HEK293 (cell line): Measurements from ENCODE around the gene MLLT11.

Experiments
- BCL6B ChIP-seq: fragments of 450-650 bp; formaldehyde crosslinking; IDR thresholded peaks from 2 replicates; pipeline ENCODE4 v1.5.1; 2017; ENCODE audit warnings: missing biosample characterization, missing genetic modification characterization
- WT1 ChIP-seq: fragments of 450-650 bp; formaldehyde crosslinking; IDR thresholded peaks from 2 replicates; pipeline ENCODE4 v1.5.1; 2016; ENCODE audit warnings: missing biosample characterization, missing genetic modification characterization
- ZBTB1 ChIP-seq: fragments of 450-650 bp; formaldehyde crosslinking; IDR thresholded peaks from 2 replicates; pipeline ENCODE4 v1.5.1; 2016; ENCODE audit warnings: missing biosample characterization, missing genetic modification characterization
- ZBTB11 ChIP-seq: fragments of 450-650 bp; formaldehyde crosslinking; conservative IDR thresholded peaks from 2 replicates; pipeline ENCODE4 v1.5.1; 2016; ENCODE audit warnings: low read depth, missing biosample characterization, missing genetic modification characterization
- ZBTB21 ChIP-seq: fragments of 450-650 bp; formaldehyde crosslinking; IDR thresholded peaks from 2 replicates; pipeline ENCODE4 v1.5.1; 2017; ENCODE audit warnings: missing biosample characterization, missing genetic modification characterization
- ZIC2 ChIP-seq: fragments of 450-650 bp; formaldehyde crosslinking; IDR thresholded peaks from 2 replicates; pipeline ENCODE4 v1.5.1; 2016; ENCODE audit warnings: missing biosample characterization, missing genetic modification characterization
- ZNF112 ChIP-seq: fragments of 450-650 bp; formaldehyde crosslinking; IDR thresholded peaks from 2 replicates; pipeline ENCODE4 v1.5.0; 2017; ENCODE audit warnings: missing biosample characterization, missing genetic modification characterization
- ZNF146 ChIP-seq: fragments of 450-650 bp; formaldehyde crosslinking; IDR thresholded peaks from 2 replicates; pipeline ENCODE4 v1.5.1; 2016; ENCODE audit warnings: missing biosample characterization, missing genetic modification characterization
- ZNF169 ChIP-seq: fragments of 450-650 bp; formaldehyde crosslinking; IDR thresholded peaks from 2 replicates; pipeline ENCODE4 v1.5.1; 2016; ENCODE audit warnings: missing biosample characterization, missing genetic modification characterization
- ZNF23 ChIP-seq: fragments of 450-650 bp; formaldehyde crosslinking; IDR thresholded peaks from 2 replicates; pipeline ENCODE4 v1.5.1; 2016; ENCODE audit warnings: missing biosample characterization, missing genetic modification characterization, borderline replicate concordance
- ZNF302 ChIP-seq: fragments of 450-650 bp; formaldehyde crosslinking; IDR thresholded peaks from 2 replicates; pipeline ENCODE4 v1.5.1; 2016; ENCODE audit warnings: missing biosample characterization, missing genetic modification characterization, low read depth
- ZNF335 ChIP-seq: fragments of 450-650 bp; formaldehyde crosslinking; conservative IDR thresholded peaks from 2 replicates; pipeline ENCODE4 v1.5.1; 2016; ENCODE audit warnings: missing biosample characterization, missing genetic modification characterization
- ZNF350 ChIP-seq: fragments of 450-650 bp; formaldehyde crosslinking; IDR thresholded peaks from 2 replicates; pipeline ENCODE4 v1.5.0; 2017; ENCODE audit warnings: missing biosample characterization, mild to moderate bottlenecking, missing genetic modification characterization
- ZNF366 ChIP-seq: fragments of 450-650 bp; formaldehyde crosslinking; conservative IDR thresholded peaks from 2 replicates; pipeline ENCODE4 v1.5.1; 2016; ENCODE audit warnings: missing biosample characterization, missing genetic modification characterization
- ZNF37A ChIP-seq: fragments of 450-650 bp; IDR thresholded peaks from 2 replicates; pipeline ENCODE4 v1.5.1; 2018; ENCODE audit warnings: missing biosample characterization, missing genetic modification characterization
- ZNF391 ChIP-seq: fragments of 450-650 bp; formaldehyde crosslinking; IDR thresholded peaks from 2 replicates; pipeline ENCODE4 v1.5.1; 2016; ENCODE audit warnings: low read depth, missing biosample characterization, missing genetic modification characterization, borderline replicate concordance
- ZNF510 ChIP-seq: fragments of 450-650 bp; formaldehyde crosslinking; IDR thresholded peaks from 2 replicates; pipeline ENCODE4 v1.5.1; 2018; ENCODE audit warnings: mild to moderate bottlenecking, missing genetic modification characterization, missing biosample characterization; ENCODE audit not compliant: insufficient replicate concordance
- ZNF521 ChIP-seq: fragments of 450-650 bp; formaldehyde crosslinking; IDR thresholded peaks from 2 replicates; pipeline ENCODE4 v1.5.1; 2017; ENCODE audit warnings: missing biosample characterization, mild to moderate bottlenecking, missing genetic modification characterization
- ZNF555 ChIP-seq: fragments of 450-650 bp; formaldehyde crosslinking; conservative IDR thresholded peaks from 2 replicates; pipeline ENCODE4 v1.5.1; 2017; ENCODE audit warnings: missing biosample characterization, mild to moderate bottlenecking, missing genetic modification characterization, inconsistent platforms
- ZNF585B ChIP-seq: fragments of 450-650 bp; formaldehyde crosslinking; IDR thresholded peaks from 2 replicates; pipeline ENCODE4 v1.5.1; 2016; ENCODE audit warnings: missing biosample characterization, missing genetic modification characterization
- ZNF600 ChIP-seq: fragments of 450-650 bp; formaldehyde crosslinking; IDR thresholded peaks from 2 replicates; pipeline ENCODE4 v1.5.1; 2016; ENCODE audit warnings: missing biosample characterization, missing genetic modification characterization
- ZNF624 ChIP-seq: fragments of 450-650 bp; formaldehyde crosslinking; IDR thresholded peaks from 2 replicates; pipeline ENCODE4 v1.5.1; 2017; ENCODE audit warnings: missing biosample characterization, missing genetic modification characterization
- ZNF629 ChIP-seq: fragments of 450-650 bp; formaldehyde crosslinking; IDR thresholded peaks from 2 replicates; pipeline ENCODE4 v1.5.1; 2017; ENCODE audit warnings: missing biosample characterization, missing genetic modification characterization
- ZNF645 ChIP-seq: fragments of 450-650 bp; formaldehyde crosslinking; IDR thresholded peaks from 2 replicates; pipeline ENCODE4; 2016; ENCODE audit warnings: missing biosample characterization, missing genetic modification characterization
- ZNF654 ChIP-seq: fragments of 450-650 bp; formaldehyde crosslinking; IDR thresholded peaks from 2 replicates; pipeline ENCODE4 v1.5.1; 2016; ENCODE audit warnings: low read depth, missing biosample characterization, missing genetic modification characterization
- ZNF664 ChIP-seq: fragments of 450-650 bp; formaldehyde crosslinking; IDR thresholded peaks from 2 replicates; pipeline ENCODE4 v1.5.1; 2016; ENCODE audit warnings: missing biosample characterization, missing genetic modification characterization
- TF ChIP-seq, protein P1 (sequence below): fragments of 450-650 bp; formaldehyde crosslinking; IDR thresholded peaks from 2 replicates; pipeline ENCODE4 v1.5.1; 2016; ENCODE audit warnings: missing biosample characterization, missing genetic modification characterization, borderline replicate concordance
- TF ChIP-seq, protein P2 (sequence below): fragments of 450-650 bp; formaldehyde crosslinking; IDR thresholded peaks from 2 replicates; pipeline ENCODE4 v1.5.1; 2016; ENCODE audit warnings: missing biosample characterization, missing genetic modification characterization

MLLT11 gene

GRCh38 chr1:151047925-151048644 lies 12.1 kb upstream of the MLLT11 start (continued):
- TF ChIP-seq ZBTB11 (peak; percentile 38; the same call in 1 of the 2 replicates), ZNF23 (tag by site-specific recombination) (no peak), WT1 (tag by site-specific recombination) (no peak), ZNF555 (no peak), ZBTB21 (no peak), ZNF664 (tag by site-specific recombination) (no peak), ZNF302 (tag by site-specific recombination) (no peak), ZNF624 (tag by site-specific recombination) (no peak), ZNF391 (no peak), ZNF521 (tag by site-specific recombination) (no peak), ZNF645 (tag by site-specific recombination) (no peak), ZNF600 (peak; percentile 74), ZNF366 (0 out of 2 replicates have a peak, but pooled peaks have one; percentile 30), ZNF335 (tag by site-specific recombination) (peak; percentile 99), ZBTB1 (tag by site-specific recombination) (no peak), ZNF169 (tag by site-specific recombination) (no peak), ZNF585B (no peak), ZNF37A (no peak), BCL6B (tag by site-specific recombination) (no peak), ZNF629 (tag by site-specific recombination) (no peak), ZNF510 (tag by site-specific recombination) (no peak), ZNF350 (no peak), ZNF112 (no peak), ZNF146 (no peak), ZIC2 (tag by site-specific recombination) (peak; percentile 12), ZNF654 (tag by site-specific recombination) (no peak)
- TF ChIP-seq, protein P1, sequence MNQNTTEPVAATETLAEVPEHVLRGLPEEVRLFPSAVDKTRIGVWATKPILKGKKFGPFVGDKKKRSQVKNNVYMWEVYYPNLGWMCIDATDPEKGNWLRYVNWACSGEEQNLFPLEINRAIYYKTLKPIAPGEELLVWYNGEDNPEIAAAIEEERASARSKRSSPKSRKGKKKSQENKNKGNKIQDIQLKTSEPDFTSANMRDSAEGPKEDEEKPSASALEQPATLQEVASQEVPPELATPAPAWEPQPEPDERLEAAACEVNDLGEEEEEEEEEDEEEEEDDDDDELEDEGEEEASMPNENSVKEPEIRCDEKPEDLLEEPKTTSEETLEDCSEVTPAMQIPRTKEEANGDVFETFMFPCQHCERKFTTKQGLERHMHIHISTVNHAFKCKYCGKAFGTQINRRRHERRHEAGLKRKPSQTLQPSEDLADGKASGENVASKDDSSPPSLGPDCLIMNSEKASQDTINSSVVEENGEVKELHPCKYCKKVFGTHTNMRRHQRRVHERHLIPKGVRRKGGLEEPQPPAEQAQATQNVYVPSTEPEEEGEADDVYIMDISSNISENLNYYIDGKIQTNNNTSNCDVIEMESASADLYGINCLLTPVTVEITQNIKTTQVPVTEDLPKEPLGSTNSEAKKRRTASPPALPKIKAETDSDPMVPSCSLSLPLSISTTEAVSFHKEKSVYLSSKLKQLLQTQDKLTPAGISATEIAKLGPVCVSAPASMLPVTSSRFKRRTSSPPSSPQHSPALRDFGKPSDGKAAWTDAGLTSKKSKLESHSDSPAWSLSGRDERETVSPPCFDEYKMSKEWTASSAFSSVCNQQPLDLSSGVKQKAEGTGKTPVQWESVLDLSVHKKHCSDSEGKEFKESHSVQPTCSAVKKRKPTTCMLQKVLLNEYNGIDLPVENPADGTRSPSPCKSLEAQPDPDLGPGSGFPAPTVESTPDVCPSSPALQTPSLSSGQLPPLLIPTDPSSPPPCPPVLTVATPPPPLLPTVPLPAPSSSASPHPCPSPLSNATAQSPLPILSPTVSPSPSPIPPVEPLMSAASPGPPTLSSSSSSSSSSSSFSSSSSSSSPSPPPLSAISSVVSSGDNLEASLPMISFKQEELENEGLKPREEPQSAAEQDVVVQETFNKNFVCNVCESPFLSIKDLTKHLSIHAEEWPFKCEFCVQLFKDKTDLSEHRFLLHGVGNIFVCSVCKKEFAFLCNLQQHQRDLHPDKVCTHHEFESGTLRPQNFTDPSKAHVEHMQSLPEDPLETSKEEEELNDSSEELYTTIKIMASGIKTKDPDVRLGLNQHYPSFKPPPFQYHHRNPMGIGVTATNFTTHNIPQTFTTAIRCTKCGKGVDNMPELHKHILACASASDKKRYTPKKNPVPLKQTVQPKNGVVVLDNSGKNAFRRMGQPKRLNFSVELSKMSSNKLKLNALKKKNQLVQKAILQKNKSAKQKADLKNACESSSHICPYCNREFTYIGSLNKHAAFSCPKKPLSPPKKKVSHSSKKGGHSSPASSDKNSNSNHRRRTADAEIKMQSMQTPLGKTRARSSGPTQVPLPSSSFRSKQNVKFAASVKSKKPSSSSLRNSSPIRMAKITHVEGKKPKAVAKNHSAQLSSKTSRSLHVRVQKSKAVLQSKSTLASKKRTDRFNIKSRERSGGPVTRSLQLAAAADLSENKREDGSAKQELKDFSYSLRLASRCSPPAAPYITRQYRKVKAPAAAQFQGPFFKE (tag by site-specific recombination) = no peak
- TF ChIP-seq, protein P2, sequence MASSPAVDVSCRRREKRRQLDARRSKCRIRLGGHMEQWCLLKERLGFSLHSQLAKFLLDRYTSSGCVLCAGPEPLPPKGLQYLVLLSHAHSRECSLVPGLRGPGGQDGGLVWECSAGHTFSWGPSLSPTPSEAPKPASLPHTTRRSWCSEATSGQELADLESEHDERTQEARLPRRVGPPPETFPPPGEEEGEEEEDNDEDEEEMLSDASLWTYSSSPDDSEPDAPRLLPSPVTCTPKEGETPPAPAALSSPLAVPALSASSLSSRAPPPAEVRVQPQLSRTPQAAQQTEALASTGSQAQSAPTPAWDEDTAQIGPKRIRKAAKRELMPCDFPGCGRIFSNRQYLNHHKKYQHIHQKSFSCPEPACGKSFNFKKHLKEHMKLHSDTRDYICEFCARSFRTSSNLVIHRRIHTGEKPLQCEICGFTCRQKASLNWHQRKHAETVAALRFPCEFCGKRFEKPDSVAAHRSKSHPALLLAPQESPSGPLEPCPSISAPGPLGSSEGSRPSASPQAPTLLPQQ (tag by site-specific recombination) = peak; percentile 62
